GM23338 (cell line): Measurements from ENCODE around the gene STEAP3. TPM values are rescaled to one million over a fixed set of nuclear protein-coding genes. Genes with fewer than 3 reads are reported as not detected.

Experiments
- ATAC-seq: fragments of 200-7000 bp; cut with Tn5 transposase; 3 replicates; pipeline ENCODE4 v1.9.1; 2020
- DNase-seq: peaks from one replicate; pipeline ENCODE4 v3.0.0-alpha.2; 2015; ENCODE audit warnings: low spot score
- H2AFZ ChIP-seq: fragments of 200-600 bp; sonication (generic); 2 replicates; pipeline ENCODE4 v1.8.0; 2016; ENCODE audit warnings: antibody characterized with exemption, mild to moderate bottlenecking, moderate library complexity
- H3F3A ChIP-seq: fragments of 200-600 bp; sonication (generic); replicated peaks from 2 replicates; pipeline ENCODE4 v1.8.0; 2017; ENCODE audit warnings: antibody characterized with exemption, mixed run types, low read depth
- H3K27ac ChIP-seq: fragments of 200-600 bp; sonication (generic); 2 replicates; pipeline ENCODE4 v1.6.1; 2016; ENCODE audit warnings: low read depth
- H3K27me3 ChIP-seq: fragments of 200-600 bp; sonication (generic); 2 replicates; pipeline ENCODE4 v1.8.0; 2016; ENCODE audit warnings: mild to moderate bottlenecking, mixed run types, moderate library complexity; ENCODE audit not compliant: insufficient read depth
- H3K36me3 ChIP-seq: fragments of 200-600 bp; sonication (generic); 2 replicates; pipeline ENCODE4 v1.8.0; 2016; ENCODE audit warnings: mild to moderate bottlenecking; ENCODE audit not compliant: insufficient read depth
- H3K4me1 ChIP-seq: fragments of 200-600 bp; sonication (generic); 2 replicates; pipeline ENCODE4 v1.8.0; 2016; ENCODE audit warnings: mild to moderate bottlenecking, moderate library complexity; ENCODE audit not compliant: insufficient read depth
- H3K4me2 ChIP-seq: fragments of 200-600 bp; sonication (generic); 2 replicates; pipeline ENCODE4 v1.7.1; 2017; ENCODE audit warnings: mixed run types
- H3K4me3 ChIP-seq: fragments of 200-600 bp; sonication (generic); 2 replicates; pipeline ENCODE4 v1.6.1; 2016; ENCODE audit warnings: mixed run types
- H3K79me2 ChIP-seq: fragments of 200-600 bp; sonication (generic); replicated peaks from 2 replicates; pipeline ENCODE4 v1.8.0; 2017; ENCODE audit warnings: mild to moderate bottlenecking; ENCODE audit not compliant: insufficient read depth
- H3K9me2 ChIP-seq: fragments of 200-600 bp; sonication (generic); 2 replicates; pipeline ENCODE4 v1.8.0; 2017; ENCODE audit not compliant: insufficient read depth
- H4K20me1 ChIP-seq: fragments of 200-600 bp; sonication (generic); replicated peaks from 2 replicates; pipeline ENCODE4 v1.8.0; 2017; ENCODE audit warnings: mild to moderate bottlenecking; ENCODE audit not compliant: insufficient read depth
- H3K27ac Mint-ChIP-seq: 2 replicates; pipeline ENCODE4 v1.8.0; 2020; ENCODE audit warnings: inconsistent platforms, mild to moderate bottlenecking, moderate library complexity, mixed read lengths
- H3K27me3 Mint-ChIP-seq: 3 replicates; pipeline ENCODE4 v1.8.0; 2022; ENCODE audit warnings: low read depth, mild to moderate bottlenecking, moderate library complexity, mixed read lengths, inconsistent platforms; ENCODE audit not compliant: insufficient read depth, poor library complexity
- H3K36me3 Mint-ChIP-seq: 3 replicates; pipeline ENCODE4 v1.8.0; 2021; ENCODE audit warnings: low read depth, mild to moderate bottlenecking, inconsistent platforms, moderate library complexity, mixed read lengths
- H3K4me1 Mint-ChIP-seq: 3 replicates; pipeline ENCODE4 v1.8.0; 2020; ENCODE audit warnings: mild to moderate bottlenecking, inconsistent platforms, mixed read lengths
- H3K4me3 Mint-ChIP-seq: 3 replicates; pipeline ENCODE4 v1.8.0; 2021; ENCODE audit warnings: moderate library complexity, mild to moderate bottlenecking, inconsistent platforms, mixed read lengths
- H3K9me3 Mint-ChIP-seq: 3 replicates; pipeline ENCODE4 v1.8.0; 2020; ENCODE audit warnings: moderate library complexity, mild to moderate bottlenecking, inconsistent platforms, mixed read lengths
- CREB1 ChIP-seq: fragments of 250-450 bp; sonication (Bioruptor Pico); IDR thresholded peaks from 2 replicates; pipeline ENCODE4 v1.5.0; 2020; ENCODE audit warnings: low read depth, mild to moderate bottlenecking, moderate library complexity
- CTCF ChIP-seq, 2 experiments: fragments of 200-600 bp in 1 of 2; sonication (generic) in 1 of 2; conservative IDR thresholded peaks; 2 replicates each; pipeline versions ENCODE4 v1.5.1 to v1.6.1; 2016 to 2017; ENCODE audit warnings: antibody characterized with exemption in 2 of 2, low read depth in 2 of 2, mild to moderate bottlenecking in 2 of 2, moderate library complexity in 1 of 2
- ETS1 ChIP-seq: IDR thresholded peaks from 2 replicates; pipeline ENCODE4 v1.6.1; 2016; ENCODE audit warnings: antibody characterized with exemption
- EZH2 ChIP-seq: fragments of 200-600 bp; sonication (generic); IDR thresholded peaks from one replicate; pipeline ENCODE4 v1.8.0; 2017; ENCODE audit warnings: antibody characterized with exemption, mild to moderate bottlenecking, low read depth; ENCODE audit not compliant: unreplicated experiment
- EZH2phosphoT487 ChIP-seq: fragments of 200-600 bp; sonication (generic); IDR thresholded peaks from one replicate; pipeline ENCODE4 v1.8.1; 2018; ENCODE audit warnings: antibody characterized with exemption; ENCODE audit not compliant: unreplicated experiment
- JUNB ChIP-seq: IDR thresholded peaks from one replicate; pipeline ENCODE4 v1.6.1; 2016; ENCODE audit warnings: antibody characterized with exemption; ENCODE audit not compliant: unreplicated experiment
- NANOG ChIP-seq: IDR thresholded peaks from 2 replicates; pipeline ENCODE4 v1.6.1; 2016; ENCODE audit warnings: antibody characterized with exemption, borderline replicate concordance
- POLR2AphosphoS5 ChIP-seq: IDR thresholded peaks from 2 replicates; pipeline ENCODE4 v1.6.1; 2016; ENCODE audit warnings: antibody characterized with exemption, low read depth
- STAT1 ChIP-seq: IDR thresholded peaks from one replicate; pipeline ENCODE4 v1.6.1; 2016; ENCODE audit warnings: antibody characterized with exemption; ENCODE audit not compliant: unreplicated experiment
- ZNF114 ChIP-seq: fragments of 250-450 bp; sonication (Bioruptor Pico); IDR thresholded peaks from 2 replicates; pipeline ENCODE4 v1.5.0; 2020; ENCODE audit warnings: mild to moderate bottlenecking, moderate library complexity
- ZNF331 ChIP-seq: fragments of 250-450 bp; sonication (Bioruptor Pico); IDR thresholded peaks from 2 replicates; pipeline ENCODE4 v1.5.0; 2020; ENCODE audit warnings: low read depth, mild to moderate bottlenecking, moderate library complexity
- ZNF462 ChIP-seq: fragments of 250-450 bp; sonication (Bioruptor Pico); IDR thresholded peaks from 2 replicates; pipeline ENCODE4 v1.5.0; 2020; ENCODE audit warnings: mild to moderate bottlenecking, moderate library complexity
- polyA plus RNA-seq: library from polyadenylated mRNA; unstranded; fragments of >200 nt; fragmentation: Nextera tagmentation; extraction: Ambion mirVana; gene quantifications from 2 replicates; pipeline ENCODE4 v1.2.1, GENCODE V29; 2016
- total RNA-seq: library from RNA; depleted of rRNA; stranded (reverse); fragments of >200 nt; shearing (Covaris generic); gene quantifications from 2 replicates; pipeline ENCODE4 v1.2.3, GENCODE V29; 2014
- TF ChIP-seq, protein P1 (sequence below): IDR thresholded peaks from one replicate; pipeline ENCODE4 v1.6.1; 2018; ENCODE audit warnings: antibody characterized with exemption; ENCODE audit not compliant: unreplicated experiment

Gene STEAP3
- total and polyA plus RNA-seq, 2 experiments from 2014 or later = 8.6 to 27.3 TPM

- Histone ChIP-seq H3K4me3 (no peak overlapping the region), H3K27me3 (no peaks in the 10 kb centered on the region), H3K79me2 (no peaks in the 10 kb centered on the region), H3K36me3 (no peaks in the 10 kb centered on the region), H3F3A (no peaks in the 10 kb centered on the region), H3K4me2 (no peak overlapping the region), H3K27ac (no peak overlapping the region), H3K9me2 (no peaks in the 10 kb centered on the region), H2AFZ (peak overlapping the region; percentile 90), H4K20me1 (no peaks in the 10 kb centered on the region), H3K4me1 (no peaks in the 10 kb centered on the region; the same call in 1 of the 2 replicates)
- no peak overlapping the region for H3K4me3 Mint-ChIP-seq
- peaks cover 11% of the 10 kb centered on the region for H3K27me3 Mint-ChIP-seq
- ATAC-seq = no peak
- TF ChIP-seq ZNF114 (no peak), ETS1 (no peak), STAT1 (no peak), POLR2AphosphoS5 (no peak), ZNF462 (CRISPR knock-in tag) (no peak), NANOG (no peak), CREB1 (no peak), ZNF331 (CRISPR knock-in tag) (no peak), CTCF (conservative IDR thresholded peaks at IDR 0.05; ENCODE audit: low read depth in 2 of 2) (no peak), JUNB (no peak), EZH2phosphoT487 (no peak), EZH2 (no peak)
- TF ChIP-seq, protein P1, sequence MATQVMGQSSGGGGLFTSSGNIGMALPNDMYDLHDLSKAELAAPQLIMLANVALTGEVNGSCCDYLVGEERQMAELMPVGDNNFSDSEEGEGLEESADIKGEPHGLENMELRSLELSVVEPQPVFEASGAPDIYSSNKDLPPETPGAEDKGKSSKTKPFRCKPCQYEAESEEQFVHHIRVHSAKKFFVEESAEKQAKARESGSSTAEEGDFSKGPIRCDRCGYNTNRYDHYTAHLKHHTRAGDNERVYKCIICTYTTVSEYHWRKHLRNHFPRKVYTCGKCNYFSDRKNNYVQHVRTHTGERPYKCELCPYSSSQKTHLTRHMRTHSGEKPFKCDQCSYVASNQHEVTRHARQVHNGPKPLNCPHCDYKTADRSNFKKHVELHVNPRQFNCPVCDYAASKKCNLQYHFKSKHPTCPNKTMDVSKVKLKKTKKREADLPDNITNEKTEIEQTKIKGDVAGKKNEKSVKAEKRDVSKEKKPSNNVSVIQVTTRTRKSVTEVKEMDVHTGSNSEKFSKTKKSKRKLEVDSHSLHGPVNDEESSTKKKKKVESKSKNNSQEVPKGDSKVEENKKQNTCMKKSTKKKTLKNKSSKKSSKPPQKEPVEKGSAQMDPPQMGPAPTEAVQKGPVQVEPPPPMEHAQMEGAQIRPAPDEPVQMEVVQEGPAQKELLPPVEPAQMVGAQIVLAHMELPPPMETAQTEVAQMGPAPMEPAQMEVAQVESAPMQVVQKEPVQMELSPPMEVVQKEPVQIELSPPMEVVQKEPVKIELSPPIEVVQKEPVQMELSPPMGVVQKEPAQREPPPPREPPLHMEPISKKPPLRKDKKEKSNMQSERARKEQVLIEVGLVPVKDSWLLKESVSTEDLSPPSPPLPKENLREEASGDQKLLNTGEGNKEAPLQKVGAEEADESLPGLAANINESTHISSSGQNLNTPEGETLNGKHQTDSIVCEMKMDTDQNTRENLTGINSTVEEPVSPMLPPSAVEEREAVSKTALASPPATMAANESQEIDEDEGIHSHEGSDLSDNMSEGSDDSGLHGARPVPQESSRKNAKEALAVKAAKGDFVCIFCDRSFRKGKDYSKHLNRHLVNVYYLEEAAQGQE = no peak
- no peak for DNase-seq
- no peaks in the 10 kb centered on the region; the same call in 2 of the 3 replicates for H3K4me1 Mint-ChIP-seq
- no peak overlapping the region for H3K27ac Mint-ChIP-seq
- no peaks in the 10 kb centered on the region for H3K9me3 Mint-ChIP-seq
- no peaks in the 10 kb centered on the region for H3K36me3 Mint-ChIP-seq
These were observed 17.4 kb upstream of the STEAP3 start for GRCh38 chr2:119206201-119206600.
